GM21528 (cell line): ENCODE data around the gene ADTRP.
"Not testable (repeated sequence)": the region's sequence is repeated elsewhere in the genome, so short reads cannot be mapped to it uniquely, and the experiment has no call there.

Source experiments
- ATAC-seq: cut with Tn5 transposase; IDR thresholded peaks from one replicate; pipeline ENCODE4 v1.9.1; 2021; ENCODE audit warnings: mild to moderate bottlenecking, moderate library complexity; ENCODE audit not compliant: unreplicated experiment, low FRiP score

The ADTRP gene

DNA sequence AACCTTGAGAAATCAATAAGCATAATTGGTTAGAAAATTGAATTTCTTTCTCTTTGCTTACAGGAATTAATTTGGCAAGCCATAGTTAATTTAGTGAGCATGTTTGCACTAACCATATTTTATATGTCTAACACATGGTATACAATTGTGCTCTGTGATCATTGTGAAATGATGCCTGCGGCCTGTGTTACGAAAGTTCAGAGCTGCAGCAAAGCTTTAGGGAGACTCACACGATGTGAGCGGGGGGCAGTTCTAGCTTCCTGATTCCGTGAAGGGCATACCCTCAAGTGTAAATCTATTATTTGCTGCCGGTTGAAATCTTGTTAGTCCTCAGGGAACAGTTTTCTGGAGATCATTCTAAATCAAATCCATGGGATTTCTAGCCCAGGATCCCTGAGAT is 25.5 kb upstream of the ADTRP start:
- ATAC-seq: no peak

DNA sequence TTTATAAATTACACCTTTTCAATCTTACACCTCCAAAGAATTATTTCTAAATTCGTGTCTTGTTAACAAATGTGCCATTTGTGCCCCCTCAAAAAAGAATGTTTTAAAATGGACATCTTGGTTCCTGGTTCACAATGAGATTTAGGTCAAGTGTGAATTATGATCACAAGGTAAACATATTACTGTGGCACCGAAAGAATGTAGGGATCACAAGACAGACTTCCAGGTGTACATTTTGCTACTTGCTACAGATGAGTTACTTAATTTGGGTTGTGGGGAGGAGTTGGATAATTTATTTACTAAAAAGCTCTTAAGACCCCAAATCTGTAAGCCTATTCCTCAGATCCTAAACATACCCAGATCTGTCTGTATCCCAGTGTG is 25.0 kb upstream of the ADTRP start:
- no peak for ATAC-seq

DNA sequence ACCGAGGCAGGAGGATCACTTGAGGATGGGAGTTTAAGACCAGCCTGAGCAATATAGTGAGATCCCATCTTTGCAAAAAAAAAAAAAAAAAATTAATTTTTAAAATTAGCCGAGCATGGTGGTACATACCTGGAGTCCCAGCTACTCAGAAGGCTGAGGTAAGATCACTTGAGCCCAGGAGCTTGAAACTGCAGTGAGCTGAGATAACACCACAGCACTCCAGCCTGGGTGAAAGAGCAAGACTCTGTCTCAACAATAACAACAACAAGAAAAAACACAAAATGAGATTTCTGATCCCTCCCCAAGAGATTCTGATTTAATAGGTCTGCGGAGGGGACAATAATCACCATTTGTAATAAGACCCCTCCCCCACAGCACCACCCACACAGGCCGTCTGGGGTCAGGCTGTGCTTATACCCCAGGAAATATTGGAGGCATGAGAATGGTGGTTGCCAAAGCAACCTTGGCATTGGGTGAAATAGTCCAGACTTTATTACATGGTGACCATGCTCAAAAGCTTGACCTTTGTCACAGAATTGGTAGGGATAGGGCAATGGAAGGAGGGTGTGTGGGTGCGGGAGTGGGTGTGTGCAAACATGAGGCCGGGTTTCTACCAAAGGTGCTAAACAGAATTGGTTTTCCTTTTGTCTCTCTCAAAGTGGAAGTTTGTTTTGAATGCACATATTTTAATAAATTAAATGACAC is 24.4 kb upstream of the ADTRP start:
- ATAC-seq: no peak

DNA sequence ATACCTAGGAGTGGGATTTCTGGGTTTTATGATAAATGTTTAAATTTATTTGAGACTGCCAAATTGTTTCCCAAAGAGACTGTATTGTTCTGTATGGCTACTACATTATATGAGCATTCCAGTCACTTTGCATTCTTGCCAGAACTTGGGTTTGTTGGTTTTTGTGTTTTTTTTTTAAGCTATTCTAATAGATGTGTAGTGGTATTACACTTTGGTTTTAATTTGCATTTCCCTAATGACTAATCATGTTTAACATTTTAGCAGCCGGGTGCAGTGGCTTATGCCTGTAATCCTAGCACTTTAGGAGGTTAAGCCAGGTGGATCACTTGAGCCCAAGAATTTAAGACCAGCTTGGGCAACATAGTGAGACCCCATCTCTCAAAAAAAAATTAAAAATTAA is 21.9 kb upstream of the ADTRP start:
- not testable (repeated sequence) for ATAC-seq

DNA sequence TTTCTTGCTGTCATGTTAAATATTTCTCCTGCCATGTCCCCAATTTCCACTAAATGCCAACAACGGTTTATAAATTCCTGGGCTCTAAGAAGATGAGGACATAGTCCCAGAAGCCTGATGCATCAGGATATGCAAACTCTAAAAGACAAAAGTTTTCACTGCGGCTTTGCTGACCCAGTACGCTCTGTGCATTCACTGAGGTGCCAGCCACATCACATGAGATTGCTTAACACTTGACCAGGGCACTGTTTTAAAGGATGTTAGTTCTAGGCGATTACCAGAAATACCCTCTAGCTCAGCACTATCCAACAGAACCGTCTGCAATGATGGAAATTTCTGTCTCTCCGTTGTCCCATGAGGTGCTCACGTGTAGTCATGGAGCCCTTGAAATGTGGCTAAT is 19.9 kb upstream of the ADTRP start:
- no peak for ATAC-seq

DNA sequence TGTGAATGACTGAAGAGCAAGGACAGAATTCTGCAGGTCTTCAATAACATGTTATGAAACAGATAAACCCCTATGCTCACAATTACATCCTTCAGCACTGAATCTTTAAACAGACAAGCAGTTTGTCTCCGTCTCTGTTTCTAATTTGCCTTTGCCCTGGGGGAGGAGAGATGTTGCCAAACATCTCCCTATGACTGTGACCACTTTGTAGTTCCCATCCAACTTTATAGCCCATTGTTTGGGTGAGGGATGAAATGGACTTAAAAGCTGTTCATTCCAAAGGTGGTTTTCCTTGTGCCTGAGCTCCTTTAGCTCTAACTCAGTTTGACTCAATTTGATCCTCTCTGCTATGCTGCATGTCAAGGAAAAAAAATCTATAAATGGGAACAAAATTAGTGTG is 19.5 kb upstream of the ADTRP start:
- ATAC-seq: no peak

DNA sequence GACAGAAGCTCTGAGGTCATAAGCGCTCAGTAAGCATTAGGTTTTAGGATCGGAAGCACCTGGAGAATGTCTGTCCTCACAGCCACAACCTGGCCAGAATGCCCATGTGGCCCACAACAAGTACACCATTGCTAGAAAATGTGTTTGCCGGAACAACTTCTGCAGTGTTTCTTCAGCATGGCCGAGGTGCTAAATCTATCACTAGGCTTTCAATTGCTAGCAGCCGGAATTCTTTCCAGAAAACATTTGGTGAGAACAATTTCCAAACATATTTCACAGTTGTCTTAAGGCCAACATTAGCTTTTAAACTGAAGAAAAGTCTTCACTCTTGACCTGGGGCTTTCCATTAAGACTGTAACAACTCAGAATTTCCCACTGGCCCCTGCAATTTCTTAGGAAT is 18.2 kb upstream of the ADTRP start:
- no peak for ATAC-seq

DNA sequence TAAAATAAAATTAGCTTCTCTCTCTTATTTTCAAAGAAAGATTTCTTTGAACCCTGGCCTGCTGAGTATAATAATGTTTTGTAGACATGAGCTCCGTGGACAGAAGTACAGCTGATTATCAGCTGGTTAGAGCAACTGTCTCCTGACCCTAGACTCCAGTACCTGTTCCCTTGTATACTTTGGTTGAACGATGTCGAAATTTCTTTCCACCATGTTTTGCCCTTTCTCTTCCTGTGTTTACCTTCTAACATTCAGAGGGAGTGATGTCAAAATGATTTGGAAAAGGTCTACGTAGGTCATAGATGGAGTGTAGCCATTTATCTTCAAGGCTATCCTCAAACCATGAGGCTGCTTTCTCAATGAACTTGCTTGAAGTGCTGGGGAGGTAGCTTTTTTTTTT is 16.8 kb upstream of the ADTRP start:
- ATAC-seq: no peak

DNA sequence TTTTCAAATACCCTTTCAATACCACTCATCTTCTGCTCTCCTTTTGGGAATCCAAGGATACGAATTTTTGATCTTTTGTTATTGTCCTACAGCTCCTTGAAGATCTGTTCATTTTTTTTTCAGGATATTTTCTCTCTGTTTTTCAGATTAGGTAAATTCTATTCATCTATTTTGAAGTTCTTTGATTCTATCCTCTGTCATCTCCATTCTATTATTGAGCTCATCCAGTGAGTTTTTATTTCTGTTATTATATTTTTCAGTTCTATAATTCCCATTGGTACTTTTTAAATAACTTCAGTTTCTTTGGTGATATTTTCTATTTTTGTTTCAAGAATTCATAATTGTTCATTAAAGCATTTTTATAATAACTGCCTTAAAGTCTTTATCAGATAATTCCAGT is 14.7 kb upstream of the ADTRP start:
- ATAC-seq: no peak

DNA sequence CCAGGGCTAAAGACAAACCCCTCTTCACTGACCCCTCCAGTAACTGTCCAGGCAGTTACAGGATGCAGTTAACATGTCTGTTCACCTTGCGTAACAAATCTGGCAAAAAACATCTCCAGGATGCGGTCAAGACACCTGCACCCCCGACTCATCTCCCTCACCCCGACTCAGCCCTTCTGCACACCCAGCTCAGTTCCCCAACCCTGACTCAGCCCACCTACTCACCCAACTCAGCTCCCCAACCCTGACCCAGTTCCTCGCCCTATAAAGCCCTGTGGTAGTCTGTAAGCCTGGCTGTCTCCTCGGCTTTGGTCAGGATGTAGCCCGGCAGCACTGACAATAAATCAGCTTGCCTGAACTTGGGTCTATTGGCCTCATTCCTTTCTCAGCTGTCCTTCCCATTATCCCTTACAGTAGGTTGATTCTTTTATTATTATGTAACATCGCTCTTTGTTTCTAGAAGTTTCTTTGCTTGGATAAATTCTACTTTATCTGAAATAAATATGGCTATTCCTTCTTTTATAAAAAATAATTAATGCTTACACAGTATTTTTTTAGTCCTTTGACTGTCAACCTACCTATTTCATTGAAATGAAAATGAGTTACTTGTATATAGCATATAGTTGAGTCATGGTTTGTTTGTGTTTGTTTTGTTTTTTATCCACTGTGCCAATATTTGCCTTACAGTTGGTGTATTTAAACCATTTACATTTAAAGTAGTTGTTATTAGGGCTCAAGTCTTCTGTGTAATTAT is 12.9 kb upstream of the ADTRP start:
- no peak for ATAC-seq

DNA sequence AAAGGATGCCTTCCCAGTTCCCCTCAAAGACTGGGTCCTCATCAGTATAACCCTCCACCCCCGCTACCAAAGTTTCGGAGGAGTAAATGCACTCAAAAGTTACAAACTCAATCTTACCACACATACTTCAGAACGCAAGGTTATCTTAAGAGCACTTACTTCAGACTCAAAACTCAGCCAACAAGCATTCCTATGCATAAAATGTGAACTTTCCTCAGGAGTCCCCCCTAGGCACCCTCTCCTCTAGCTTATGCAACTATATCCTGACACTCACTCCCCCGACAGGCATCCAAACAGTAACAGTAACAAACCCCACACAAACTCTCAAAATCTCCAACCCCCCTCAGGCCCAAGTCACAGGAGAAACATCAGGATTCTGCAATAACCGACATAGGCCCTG is 11.1 kb upstream of the ADTRP start:
- ATAC-seq: no peak

DNA sequence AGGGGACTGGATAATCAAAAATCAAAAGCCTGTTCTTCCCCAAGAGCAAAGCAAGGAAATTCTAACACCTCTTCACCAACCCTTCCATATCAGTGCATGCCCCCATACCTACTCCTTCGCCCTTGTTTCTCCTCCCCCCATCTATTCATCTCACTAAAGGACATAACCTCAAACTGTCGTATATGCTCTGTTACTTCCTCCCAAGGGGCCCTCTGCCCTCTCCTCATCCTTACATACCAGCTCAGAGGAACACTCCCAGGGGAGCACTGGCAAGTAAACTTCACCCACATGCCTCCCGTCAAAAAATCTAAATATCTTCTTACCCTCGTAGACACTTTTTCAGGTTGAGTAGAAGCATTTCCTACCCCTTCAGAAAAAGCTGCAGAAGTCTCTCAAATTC is 9.4 kb upstream of the ADTRP start:
- ATAC-seq: no peak

DNA sequence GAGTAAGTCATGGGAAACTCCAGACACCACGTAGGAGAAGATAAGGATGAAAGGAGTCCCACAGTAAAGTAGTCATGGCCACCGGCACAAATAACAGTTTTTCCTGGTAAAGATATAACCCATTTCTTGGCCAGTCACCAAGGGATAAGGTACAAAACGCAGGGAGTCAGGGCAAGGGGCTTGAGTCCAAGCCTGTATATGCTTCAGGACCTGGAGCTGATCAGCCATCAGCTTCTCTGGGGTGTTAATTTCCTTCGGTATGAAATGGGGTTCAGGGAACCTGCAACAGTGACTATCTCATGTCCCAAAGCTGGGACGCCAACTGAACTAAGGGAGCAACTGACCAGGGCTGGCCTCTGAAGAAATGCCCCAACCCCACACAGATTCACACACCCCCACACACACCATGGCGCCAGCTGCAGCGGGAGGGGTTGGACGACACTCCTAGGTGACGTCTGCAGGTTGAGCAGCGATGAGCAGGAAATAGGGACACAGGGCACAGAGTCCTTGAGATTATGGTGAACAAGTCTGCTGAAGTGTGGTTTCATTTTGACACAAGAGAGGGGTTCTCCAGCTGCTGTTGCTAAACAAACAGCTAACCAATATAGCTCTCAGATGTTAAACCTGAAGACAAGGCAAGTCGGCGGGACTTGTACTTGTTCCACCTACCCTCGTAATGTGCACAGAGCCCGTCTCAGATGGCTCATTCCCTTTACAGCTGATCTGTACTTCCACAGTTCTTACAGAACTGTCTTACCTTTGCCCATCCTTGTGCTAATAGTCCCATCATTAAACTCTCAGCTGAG is 7.4 kb upstream of the ADTRP start:
- ATAC-seq: peak; percentile 94

DNA sequence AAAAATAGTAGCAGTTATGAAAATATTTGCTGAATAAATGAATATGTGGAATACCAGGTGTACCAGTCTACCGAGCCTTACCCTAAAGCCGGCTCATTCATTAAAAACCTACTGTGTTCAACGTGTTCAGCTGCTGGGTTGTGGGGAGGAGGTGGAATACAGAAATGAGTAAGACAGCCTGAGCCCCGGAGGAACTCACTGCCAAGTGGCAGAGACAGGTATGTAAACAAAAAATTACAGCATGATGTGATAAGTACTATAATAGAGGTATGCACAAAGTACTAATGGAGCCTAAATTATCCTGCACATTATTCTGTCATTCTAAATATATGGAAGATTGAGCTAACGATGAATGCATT is 6.8 kb upstream of the ADTRP start:
- no peak for ATAC-seq

DNA sequence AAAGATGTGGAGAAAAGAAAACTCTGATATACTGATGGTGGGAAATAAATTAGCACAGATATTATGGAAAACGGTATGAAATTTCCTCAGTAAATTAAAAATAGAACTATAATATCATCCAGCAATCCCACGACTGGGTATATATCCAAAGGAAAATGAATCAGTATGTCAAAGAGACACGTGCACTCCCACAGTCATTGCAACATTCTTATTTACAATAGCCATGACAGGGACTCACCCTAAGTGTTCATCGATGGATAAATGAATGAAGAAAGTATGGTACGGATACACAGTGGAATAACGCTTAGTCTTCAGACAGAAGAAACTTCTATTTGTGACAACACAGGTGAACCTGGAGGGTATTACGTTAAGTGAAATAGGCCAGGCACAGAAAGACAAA is 5.7 kb upstream of the ADTRP start:
- ATAC-seq: no peak

DNA sequence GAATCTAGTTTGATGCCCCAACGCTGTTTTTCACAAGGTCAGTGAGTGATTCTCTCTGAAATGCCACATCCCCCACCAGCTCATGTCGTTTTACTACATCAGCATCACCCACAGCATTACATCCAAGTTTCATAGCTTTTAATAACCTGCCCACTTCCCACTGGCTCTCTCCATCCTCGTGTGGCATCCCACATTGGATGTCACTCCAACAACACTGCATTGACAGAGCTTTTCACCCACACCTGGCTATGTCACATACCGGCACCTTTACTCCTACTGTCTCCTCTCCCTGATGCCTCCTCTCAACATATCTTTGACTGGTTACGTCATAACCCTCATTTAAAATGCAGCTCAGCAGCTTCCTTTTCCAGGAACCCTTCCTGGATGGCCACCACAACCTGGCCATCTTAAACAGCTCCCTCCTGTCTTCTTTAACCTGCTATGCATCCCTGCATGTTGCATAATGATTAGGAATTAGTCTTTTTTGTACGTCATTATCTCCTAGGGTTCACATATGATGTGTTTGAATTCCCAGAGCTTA is 5.0 kb upstream of the ADTRP start:
- ATAC-seq: no peak

DNA sequence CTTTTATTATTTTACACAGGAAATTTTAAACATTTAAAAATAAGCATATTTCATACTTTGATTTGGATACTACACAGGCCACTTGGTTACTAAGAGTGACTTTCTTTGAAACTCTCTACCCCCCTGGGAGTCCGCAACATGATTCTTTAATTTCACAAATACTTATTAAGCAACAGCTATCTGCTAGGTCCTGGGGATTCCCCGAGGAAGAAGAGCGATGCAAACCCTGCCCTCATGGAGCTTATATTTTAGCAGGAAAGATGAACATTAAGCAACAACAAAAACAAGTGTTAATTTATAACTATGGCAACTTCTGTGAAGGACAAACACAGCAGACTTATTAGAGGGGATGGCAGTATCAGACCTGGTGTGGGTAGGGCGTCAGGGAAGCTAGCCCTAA is 3.9 kb upstream of the ADTRP start:
- ATAC-seq: no peak

DNA sequence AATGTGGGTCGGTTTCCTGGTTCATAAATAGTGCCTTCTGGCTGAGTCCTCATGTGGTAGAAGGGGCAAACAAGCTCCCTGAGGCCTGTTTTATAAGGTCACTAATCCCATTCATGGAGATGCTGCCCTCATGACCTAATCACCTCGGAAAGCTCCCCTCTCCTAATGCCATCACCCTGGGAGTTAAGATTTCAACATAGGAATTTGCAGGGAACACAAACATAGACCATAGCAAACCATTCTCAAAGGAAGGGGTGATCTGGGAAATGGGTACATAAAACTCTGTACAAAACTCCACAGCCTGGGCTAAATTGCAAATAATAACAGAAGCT is 1.5 kb upstream of the ADTRP start:
- no peak for ATAC-seq

DNA sequence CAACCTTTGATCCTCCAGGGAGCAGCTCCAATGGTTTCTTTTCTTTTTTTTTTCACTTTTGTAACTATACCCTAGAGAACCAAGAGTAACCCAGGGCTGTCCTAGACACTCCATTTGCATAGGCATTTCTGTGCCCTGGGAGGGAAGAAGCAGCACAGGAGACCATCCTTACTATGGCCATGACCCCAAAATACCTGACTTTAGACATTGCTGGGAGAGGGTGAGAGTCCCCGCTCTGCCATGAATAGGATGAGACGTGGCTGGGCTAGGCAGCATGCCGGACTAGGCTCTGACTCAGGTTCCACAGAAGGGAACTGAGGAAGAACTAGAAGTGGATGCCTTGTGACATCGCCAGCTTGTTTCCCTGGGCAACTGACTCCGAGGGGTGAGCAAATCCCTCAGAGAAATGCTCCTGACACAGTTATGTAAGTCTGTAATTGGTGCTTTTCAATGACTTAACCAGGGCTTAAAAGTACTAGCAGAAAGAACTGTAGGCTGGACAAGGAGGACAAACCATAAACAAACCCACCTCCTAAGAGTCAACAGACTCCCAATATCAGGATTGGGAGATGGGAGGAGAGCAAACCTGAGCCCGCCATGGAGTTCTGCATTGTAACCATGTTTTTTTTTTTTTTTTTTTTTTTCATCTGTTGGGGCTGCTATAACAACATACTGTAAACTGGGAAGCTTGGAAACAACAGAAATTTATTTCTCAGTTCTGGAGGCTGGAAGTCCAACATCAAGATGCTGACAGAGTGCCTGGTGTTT is 910 bp upstream of the ADTRP start:
- ATAC-seq: no peak

DNA sequence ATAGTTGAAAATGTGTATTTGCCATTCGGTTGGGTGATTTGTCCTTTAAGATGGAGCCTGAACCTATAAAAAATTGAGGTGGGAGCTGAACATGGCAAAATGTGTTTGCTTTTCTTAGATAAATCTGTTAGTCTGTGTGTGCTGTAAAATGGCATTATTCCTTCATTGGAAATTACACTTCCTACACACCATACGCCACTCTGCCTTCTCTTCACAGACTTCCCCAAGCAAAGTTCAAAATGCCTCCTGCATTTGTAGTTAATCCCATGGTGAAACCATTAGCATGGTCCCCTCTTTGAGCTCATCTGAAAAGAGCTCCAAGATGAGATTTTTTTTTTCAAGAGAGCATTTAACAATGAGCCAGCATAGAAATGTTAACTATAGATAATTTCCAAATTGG is 567 bp downstream of the ADTRP start:
- ATAC-seq: no peak
